ENCODE results near the gene MAPK12. TPM values are rescaled to one million over a fixed set of nuclear protein-coding genes. Genes with fewer than 3 reads are reported as not detected.

The MAPK12 gene
- total RNA-seq, result not detected

DNA sequence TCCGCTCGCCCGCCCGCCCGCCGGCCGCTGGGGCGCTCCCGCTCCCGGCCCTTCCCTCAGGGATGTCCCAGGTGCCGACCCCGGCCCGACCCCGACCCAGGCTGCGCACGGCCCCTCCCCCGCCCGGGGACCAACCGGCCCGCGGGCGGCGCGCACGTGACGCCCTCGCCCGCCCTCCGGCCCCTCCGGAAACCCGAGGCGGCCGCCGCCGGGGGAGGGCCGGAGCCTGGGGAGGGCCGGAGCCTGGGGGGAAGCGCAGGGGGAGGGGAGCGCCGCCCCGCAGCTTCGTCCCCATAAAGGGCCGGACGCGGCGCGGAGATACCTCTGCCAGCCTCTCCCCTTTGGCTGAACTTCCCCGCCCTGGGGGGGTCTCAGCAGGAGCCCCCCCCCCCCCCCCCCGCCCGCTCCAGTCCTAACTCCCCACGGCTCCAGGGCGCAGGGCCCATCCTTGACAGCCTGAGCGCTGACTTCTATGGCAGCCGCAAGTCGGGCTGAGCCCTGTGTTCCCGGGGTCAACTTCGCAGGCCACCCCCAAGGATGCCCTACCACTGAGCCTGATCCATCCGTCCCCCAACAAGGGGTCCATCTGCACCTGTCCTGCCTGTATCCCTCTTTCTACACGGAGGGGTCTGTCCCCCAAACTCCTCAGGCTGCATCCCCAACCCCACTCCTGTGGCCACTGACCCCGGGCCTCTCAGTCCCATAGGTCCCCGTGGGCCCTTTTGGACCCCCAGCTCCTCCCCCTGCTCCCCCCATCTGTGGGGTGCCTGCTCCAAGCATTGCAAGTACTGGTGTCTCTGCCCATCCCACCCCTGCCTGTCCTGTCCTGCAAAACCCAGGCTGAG lies at the start of gene MAPK12:
Gene MAPK12, minus strand, starts transcription at position 69 of the 845 bp plus-strand sequence. CDS start 174 bp downstream, outside the sequence.
- no peak for DNase-seq

DNA sequence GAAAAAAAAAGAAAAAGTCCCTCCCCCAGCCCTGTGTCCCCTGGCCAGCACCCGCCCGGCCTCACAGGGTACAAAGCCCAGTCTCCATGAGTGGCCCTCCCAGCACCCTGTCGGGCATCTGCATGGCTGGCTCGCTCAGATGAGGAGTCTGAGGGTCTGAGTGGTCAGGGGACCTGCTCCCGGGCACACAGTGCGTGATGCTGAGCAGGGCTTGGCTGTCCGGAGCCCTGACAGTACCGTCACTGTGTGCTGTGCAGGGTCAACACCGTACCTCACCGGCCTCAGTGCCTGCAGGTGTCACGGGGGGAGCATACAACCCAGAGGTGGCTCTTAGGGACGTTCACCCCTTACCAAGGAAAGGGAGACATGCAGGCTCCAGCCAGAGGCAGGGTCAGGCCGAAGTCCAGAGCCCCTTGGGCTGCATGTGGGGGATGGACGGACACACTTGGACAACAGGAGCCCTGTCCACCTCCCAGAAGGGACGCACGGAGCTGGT lies 49.5 kb upstream of the MAPK12 start:
- DNase-seq, result no peak

DNA sequence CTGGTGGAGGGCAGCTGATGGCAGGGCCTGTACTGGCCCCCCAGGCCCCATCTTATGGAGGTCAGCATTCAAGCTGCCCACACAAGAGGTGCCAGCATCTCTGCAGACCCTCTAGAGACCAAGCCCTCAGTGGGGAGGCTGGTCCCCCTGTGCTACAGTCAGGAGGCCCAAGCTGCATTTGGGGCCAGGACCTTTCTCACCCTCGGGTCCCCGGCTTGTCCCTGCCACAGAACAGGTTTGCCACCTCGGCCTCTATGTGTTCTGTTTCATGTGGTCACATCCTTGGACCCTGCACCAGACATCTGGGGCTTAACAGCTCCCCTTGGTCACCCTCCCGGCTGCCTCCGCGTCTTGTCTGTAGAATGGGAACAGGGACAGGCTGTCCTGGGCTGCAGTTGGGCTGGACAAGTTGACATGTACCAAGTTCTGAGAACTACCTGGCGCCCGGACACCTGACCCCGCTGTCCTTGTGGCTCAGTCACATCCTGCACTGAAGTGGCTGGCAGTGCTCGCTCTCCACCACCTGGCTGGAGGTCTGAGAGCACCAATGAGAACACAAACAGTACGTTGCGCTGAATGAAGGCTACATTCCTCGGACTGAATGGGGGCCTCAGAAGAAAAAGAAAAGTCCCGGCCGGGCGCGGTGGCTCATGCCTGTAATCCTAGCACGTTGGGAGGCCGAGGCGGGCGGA lies 48.7 kb upstream of the MAPK12 start:
- no peak for DNase-seq

DNA sequence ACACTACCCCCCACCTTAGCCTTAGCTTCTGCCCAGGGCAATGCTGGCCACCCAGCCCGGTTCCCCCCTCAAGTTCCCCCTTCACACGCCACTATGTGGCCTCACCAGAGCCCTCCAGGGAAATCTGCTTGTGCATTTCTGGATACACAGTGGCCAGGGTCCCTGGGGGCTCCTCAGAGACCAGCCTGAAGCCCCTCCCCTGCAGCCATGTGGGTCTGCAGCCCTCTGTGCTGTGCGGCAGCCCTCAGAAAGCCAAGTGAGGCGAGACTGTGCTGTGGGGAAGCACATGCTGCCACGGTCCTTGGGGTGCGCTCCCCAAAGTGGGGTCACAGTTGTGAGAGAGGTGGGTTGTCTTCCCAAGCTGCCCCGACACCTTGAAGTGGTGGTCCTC lies 48.1 kb upstream of the MAPK12 start:
- DNase-seq, result no peak

DNA sequence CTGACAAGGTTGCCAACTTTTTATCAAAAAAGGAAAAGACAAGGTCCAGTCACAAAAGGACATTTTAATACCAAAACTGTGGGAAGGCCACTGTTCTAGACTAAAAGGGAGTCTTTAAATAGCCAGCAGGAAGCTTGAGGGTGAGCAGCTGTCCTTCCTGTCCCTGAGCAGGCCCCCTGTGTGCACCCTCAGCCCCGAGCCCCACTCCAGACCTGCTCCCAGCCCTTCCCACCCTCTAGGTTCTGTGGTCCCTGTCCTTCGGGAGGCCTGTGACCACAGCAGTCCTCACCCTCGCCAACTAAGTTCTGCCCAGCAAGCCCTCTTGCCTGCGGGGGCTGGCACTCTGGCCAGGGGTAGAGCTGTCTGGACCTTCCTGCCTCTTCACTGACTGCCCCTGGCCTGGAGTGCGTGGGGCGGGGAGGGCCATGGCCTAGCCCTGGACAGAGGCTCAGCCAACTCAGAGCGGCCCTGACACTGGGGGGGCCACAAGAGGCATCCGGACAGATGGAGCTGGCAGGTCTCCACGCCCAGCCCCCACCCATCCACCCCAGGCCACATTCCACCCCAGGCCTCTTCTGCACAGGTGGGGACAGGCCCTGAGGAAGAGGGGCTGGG lies 47.6 kb upstream of the MAPK12 start:
- DNase-seq, result no peak

DNA sequence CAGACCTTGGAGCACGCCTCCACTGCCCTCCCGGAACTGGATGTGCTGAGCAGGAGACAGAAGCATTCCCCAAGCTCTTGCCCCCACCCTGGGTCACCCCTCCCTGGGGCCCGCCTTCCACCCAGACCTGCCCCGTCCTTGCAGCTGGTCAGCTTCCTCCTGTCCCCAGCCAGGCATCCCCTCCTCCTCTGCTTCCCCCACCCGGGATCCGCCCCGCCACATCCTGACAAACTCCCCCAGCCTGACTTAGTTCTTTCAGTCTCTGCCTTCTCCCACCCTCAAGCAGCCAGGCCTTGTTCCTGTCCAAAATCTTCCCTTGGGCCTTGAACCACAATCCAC lies 47.1 kb upstream of the MAPK12 start:
- DNase-seq, result no peak

DNA sequence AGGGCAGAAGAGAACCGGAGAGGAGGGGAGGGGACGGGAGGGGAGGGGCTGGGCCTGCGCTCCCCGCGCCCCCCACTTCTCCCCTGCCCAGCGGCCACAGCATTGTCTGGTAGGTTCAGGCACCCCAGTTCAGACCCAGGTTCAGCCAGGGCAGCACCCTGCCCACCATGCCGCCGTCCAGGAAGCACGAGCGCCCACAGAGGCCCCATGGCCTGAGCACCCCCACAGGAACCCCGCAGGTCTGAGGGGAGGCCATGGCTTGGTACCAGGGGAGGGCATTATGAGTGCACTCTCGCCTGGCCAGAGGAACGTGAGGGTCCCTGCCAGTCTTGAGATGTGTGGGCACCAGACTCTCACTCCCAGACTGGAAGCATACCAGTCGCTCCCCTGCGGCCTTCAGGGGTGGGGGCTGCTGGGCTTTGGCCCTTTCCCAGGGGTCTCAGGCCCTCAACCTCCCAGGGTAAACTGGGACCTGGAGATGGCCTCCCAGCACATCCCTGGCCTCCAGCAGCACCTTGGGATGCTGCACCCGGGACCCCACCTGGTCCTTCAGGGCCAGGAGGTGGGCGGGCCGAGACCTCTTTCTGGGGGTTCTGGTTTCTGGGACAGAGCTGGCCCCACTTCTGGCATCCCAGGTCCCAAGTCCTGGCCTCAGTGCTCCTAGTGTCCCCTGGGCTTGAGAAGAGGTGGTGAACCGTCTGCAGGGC lies 46.6 kb upstream of the MAPK12 start:
- DNase-seq, result no peak

DNA sequence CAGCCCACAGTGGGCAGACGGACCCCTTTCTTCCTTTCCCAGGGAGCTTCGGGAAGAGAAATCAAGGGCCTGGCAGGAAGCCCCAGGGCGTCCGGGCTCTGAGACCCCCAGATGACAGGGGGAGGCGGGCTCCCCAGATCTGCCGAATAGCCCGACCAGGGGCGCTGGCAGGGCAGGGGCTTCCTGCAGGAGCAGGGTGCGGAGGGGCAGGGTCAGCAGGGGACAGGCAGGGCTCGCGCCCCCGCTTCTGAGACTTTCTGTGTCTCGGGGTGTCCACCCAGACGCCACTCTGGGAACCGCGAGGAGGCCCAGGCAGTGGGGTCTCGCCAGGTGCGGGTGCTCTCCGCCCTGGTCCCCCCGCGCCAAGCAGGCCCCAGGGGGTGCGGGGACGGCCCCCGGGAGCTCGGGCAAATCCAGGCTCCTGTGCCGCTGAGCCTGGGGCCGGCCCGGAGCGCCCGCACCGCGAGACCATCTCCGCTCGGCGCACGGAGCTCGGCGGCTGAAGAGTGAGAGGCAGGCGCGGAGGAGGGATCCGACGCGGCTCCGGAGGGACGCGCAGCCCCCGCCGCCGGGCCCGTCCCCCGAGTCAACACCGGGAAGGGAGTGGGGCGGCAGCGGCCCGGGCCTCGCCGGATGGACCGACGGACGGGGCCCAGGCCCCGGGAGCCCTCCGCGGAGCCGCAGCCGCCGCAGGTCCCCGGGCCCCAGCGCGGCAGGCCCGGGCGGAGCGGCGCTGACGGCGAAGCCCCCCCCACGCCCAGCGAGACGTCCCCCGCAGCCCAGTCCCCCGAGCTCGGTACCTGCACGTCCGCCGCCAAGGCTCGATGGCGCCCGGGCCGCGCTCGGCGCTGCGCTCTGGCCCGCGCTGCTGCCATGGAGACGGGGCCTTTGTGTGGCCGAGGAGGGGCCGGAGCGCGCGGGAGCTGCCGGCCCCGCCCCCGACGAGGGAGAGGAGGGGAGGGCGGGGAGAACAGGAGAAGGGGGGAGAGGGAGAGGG lies 45.6 kb upstream of the MAPK12 start, which contains the start of gene PLXNB2:
Gene PLXNB2, minus strand, starts transcription at position 894 of the 997 bp plus-strand sequence. CDS start 17,062 bp downstream, outside the sequence.
- DNase-seq, result no peak

DNA sequence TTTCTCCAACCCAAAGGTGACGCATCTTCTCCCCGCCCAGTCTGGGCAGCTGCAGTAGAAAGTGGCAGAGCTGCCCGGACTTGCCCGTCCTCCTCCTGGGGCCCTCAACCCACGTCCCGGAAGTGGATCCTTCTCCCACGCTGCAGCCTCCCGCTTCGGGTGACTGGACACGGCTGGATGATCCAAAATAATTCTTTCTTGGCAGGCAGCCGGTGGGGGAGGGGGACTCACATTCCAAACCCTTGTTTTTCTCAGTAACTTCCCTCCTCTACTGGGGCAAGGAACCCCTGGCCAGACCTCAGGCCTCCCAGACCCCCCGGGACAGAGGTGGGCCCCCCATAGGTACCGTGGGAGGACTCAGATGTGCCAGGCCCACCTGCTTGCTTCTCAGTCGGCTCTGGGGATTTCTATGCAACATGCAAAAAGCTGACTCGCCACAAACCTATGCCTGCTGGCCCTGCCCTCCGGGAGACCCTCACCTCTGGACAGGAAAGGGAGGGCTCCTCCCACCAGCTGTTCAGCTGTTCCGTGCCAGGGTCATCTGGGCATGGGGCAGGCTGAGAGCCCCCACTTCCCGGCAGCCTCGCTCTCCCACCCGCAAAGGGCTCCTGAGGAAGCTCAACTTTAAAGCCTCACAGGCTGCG lies 44.6 kb upstream of the MAPK12 start:
- DNase-seq, result no peak

DNA sequence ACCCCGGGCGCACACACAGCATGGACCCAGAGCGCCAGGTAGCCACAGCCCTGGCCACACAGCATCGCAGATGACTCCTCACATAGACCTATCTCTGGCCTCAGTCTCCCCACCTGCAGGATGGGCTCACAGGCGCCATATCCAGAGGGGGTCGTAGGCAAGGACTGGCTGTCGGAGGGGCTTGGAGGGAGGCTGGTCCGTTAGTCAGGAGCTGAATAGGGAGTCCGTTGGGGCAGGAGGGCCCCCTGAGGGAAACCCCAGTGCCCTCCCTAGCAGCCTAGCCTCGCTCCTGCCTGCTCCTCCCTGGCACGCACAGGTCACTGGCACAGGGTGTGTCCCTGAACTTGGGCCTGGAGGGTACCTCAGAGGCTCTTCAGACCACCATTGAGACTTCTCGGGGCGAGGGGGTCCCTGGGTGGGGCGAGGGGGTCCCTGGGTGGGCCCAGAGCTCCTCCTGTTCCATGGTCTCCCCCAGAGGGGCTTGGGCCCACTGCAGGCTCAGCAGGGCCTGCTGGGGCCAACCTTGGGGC lies 44.0 kb upstream of the MAPK12 start:
- no peak for DNase-seq

DNA sequence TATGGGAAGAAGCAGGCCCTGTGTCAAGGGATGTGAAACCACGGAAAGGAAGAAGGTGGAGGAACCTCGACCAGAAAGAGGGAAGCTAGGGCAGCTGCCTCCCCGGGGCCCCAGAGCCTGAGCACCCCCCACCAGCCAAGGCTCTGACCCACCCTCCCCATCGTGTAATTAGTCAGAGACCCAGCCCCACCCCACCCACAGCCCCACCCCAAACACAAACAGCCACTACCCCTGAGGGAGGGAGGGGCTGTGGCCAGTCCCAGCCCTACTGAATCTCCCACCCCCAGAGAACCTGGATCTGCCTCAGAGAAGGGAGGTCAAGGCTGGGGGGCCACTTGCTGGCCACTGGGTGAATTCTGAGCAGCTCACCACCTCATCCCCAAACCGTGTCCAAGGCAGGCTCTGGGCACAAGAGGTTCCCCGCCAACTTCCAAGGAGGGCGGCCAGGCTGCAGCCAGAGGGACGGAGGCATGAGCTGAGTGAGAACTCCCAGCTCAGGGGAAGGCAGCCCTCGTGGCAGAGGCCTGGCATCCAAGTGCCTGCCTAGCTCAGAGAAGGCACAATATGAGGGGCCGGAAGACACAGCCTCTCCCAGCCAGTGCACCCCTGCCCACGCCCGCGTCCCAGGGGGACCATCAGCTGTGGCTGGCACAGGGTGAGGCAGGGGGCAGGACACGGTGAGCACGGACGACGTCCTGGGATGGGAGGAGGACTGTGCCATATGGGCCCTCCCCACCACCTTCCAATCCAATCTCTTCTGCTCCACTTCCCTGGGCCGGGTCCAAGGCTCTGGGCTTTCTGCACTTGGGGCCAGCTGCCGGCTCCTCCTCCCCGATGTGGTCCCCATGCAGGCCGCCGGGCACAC lies 43.3 kb upstream of the MAPK12 start:
- no peak for DNase-seq

DNA sequence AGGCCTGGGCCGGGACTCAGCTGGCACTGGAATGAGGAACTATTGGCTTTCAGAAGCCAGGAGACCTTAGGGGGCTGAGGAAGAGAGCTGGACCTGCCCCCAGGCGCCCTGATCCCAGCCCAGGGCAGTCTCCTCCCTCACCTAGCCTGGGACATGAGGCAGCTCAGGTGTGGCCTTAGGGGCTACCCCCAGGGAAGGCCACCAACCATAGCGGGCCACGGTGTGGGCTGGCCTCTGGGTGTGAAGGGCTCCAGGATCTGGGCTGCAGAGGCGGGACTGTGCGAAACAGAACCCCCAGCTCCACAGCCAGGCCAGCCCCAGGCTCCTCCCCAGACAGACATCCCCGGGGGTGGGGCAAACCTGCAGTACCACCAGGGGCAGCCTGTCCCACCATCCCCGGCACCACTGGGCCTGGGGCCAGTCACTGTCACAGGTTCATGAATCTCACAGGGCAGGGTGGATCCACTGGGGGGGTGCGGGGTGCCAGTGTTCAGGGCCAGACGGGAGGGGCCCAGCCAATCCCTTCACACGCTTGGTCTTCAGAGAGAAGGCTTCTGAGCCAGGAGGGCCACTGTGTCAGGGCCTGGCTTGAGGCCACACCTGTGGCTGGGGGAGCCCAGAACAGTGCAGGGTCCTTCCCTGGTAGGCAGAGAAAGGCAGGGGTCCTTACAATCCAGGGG lies 42.5 kb upstream of the MAPK12 start:
- no peak for DNase-seq

DNA sequence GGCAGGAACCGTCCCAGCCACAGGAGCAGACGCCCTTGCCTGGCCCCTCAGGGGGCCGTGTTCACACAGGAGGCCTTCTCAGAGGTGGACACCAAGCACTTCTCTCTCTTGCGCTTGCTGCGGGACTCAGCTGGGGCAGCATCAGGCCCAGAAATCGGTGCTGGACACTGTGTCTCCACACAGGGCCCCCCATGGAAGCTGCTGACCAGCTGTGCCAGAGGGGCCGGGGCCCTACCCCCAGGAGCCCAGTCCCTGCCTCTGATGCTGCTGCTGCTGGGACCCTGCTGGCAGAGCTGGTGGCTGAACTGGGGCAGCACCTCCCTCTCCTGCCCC lies 42.0 kb upstream of the MAPK12 start:
- DNase-seq, result no peak

DNA sequence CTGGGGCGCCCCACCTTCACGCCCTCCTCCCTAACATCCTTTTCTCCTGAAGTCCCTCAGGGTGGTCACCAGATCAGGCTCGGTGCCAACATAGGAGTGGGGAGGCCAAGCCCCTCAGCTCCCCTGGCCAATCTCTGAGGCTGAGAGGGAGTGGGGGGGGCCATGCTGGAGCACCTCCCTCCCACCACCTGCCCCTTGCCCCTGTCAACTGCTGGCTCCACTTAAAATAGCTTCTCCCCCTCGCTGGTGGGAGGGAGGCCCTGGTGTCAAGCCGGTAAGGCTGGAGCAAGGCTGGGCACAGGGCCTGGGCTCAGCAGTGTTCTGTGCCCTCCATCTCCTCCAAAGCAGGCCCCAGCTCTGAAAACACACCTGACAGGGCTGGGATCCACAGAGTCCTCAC lies 41.1 kb upstream of the MAPK12 start:
- DNase-seq, result no peak

DNA sequence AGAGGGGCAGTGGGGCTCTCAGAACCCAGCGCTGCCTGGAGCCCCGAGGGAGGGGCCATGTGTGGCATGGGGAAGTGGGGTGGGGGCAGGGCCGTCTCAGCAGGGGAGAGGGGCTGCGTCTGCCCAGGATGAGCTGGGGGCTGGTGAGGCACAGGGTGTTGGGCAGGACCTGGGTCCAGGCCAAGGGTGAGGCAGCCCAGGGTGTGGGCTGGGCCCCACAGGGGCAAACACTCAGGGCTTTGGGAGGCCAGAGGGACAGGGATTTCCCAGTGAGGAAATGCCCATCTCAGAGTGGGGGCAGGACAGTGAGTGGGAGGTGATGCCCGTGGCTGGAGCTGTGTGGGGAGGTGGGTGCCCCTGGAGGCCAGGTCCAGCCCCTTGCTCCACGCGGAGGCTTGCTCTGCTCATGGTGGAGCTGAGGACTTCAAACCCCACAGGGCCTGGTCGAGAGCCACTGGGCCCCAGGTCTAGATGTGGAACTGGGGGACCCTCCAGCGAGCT lies 40.6 kb upstream of the MAPK12 start:
- DNase-seq, result no peak

DNA sequence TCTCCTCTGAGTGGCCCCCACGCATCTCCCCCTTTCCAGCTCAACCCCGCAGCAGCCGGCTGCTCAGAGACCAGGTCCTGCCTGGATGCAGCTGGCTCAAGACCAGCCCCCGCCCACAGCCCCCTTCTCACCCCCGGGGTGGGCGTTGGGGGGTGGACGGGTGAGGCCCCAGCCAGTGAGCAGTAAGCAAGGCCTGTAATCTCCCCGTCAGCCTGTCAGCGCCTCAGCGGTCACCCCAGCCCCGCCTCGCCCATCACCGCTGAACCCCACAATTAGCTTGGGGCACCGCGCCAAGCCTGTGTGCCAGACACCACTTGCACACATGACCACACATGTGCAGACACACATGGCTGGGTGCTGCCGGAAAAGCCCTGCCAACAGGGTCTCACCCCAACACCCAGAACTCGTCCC lies 40.1 kb upstream of the MAPK12 start:
- no peak for DNase-seq

DNA sequence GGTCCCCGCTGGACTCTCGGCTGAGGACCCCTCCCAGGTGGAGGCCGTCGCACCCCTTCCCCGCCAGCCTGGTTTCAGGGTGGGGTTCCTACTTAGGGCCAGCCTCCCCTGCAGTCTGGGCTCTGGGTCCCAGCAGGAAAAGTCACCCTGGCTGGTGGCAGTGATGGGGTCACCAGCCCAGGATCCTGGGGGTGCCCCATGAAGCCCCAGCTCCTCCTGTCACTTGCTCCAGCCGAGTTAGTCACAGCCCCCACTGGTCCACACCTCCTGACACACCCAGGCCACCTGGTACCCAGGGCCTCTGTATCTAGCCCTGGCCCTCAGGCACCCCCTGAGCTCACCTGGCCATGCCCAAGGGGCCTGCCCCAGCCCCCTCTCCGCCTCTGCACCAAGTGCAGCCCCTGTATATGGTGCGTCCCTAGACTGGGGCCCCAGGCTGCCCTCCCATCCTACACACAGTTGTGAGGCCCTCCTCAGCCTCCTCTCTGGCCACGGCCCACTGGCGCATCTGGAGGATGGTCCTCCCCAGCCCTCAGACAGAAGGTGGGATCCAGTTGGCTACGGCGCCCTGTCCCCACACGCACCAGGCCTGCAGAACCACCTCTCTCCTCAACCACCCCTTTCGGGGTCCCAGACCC lies 39.3 kb upstream of the MAPK12 start:
- DNase-seq, result no peak

DNA sequence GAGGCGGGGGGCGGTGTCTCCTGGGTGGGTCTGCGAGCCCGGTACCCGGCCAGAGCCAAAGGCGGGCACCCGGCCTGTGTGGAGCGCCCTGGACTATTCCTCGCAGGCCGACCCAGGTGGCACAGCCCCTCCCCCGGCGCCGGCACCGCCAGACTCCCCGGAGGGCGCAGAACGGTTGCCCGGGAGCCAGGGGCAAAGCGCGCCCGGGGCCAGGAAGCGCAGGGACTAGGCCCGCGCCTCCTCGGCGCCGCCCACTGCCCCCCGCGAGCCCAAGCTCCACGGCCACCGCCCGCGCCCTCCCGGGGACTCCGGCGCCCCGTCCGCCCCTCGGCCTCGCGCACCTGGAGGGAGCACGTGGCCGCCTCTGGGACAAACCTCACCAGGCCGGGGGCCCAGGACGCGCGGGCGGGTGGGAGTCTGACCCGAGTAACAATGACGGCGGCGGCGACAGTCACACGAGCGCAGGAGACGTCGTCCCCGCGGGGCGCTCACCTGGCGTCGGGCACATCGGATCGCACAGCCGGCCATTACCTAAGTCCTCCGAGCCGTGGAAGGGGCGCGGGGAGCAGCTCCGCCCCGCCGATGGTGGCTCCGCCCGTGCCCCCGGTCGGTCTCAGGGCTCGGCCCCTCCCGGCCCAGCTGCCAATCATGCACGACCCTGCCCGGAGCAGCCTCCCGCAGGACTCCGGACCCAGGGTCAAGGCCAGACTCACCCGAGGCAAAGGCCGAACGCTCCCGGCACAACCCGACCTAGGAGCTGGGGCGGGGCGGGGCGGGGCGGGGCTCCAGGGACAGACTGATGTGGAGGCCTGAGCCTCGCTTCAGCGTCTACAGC lies 38.5 kb upstream of the MAPK12 start:
- DNase-seq, result no peak
